Gastroesophageal sphincter (tissue), 4 donors: ENCODE results near the gene IDUA. TPM values are rescaled to one million over a fixed set of nuclear protein-coding genes. Genes with fewer than 3 reads are reported as not detected.
A peak's percentile ranks its signal among the peaks of the same experiment; 100 is the strongest.

Experiments
- ATAC-seq: fragments of 150-250 bp; one replicate; pipeline ENCODE4 v1.9.1; 2016; ENCODE audit warnings: mild to moderate bottlenecking, moderate library complexity
- H3K27ac ChIP-seq, 4 donors: fragments of 200-600 bp; sonication (generic) in 3 of 4; 1 replicate in 3 of 4; 2 replicates in 1 of 4; pipeline ENCODE4 v1.5.1; 2016 to 2019
- H3K27me3 ChIP-seq: fragments of 200-600 bp; sonication (generic); one replicate; pipeline ENCODE4 v1.5.1; 2019
- H3K36me3 ChIP-seq, 2 donors: fragments of 200-600 bp; sonication (generic); one replicate each; pipeline ENCODE4 v1.5.1; 2019; ENCODE audit warnings: control low read depth in 1 of 2
- H3K4me1 ChIP-seq, 3 donors: fragments of 200-600 bp; sonication (generic); 1 replicate in 2 of 3; 2 replicates in 1 of 3; pipeline ENCODE4 v1.5.1; 2016 to 2019; ENCODE audit warnings: control low read depth in 2 of 3
- H3K4me3 ChIP-seq, 2 donors: fragments of 200-600 bp; sonication (generic); one replicate each; pipeline ENCODE4 v1.5.1; 2019; ENCODE audit warnings: mild to moderate bottlenecking in 1 of 2, moderate library complexity in 1 of 2
- H3K9me3 ChIP-seq, 3 donors: fragments of 200-600 bp; sonication (generic); one replicate each; pipeline ENCODE4 v1.5.1; 2017 to 2019; ENCODE audit warnings: control low read depth in 2 of 3
- EP300 ChIP-seq: sonication (generic); formaldehyde crosslinking; IDR thresholded peaks from one replicate; pipeline ENCODE4 v1.6.1; 2017; ENCODE audit warnings: antibody characterized with exemption, mild to moderate bottlenecking
- POLR2A ChIP-seq, 2 donors: fragments of 450-650 bp; IDR thresholded peaks; one replicate each; pipeline ENCODE4 v1.6.1; 2017; ENCODE audit warnings: antibody characterized with exemption in 2 of 2, mild to moderate bottlenecking in 2 of 2, moderate library complexity in 1 of 2
- POLR2AphosphoS5 ChIP-seq: sonication (generic); formaldehyde crosslinking; IDR thresholded peaks from one replicate; pipeline ENCODE4 v1.6.1; 2017; ENCODE audit warnings: antibody characterized with exemption
- WGBS, 2 donors: methylation state at CpG; one replicate each; pipeline ENCODE4 v1.1.5; 2018; ENCODE audit warnings: low coverage in 1 of 2; 5-methylcytosine and 5-hydroxymethylcytosine counted together
- total RNA-seq, 4 donors: library from RNA; depleted of rRNA; stranded (reverse); fragments of >200 nt; gene quantifications; one replicate each; pipeline ENCODE4 v1.1.0, GENCODE V29; 2016
- TF ChIP-seq, protein P1 (sequence below), 4 experiments: fragments of 200-600 bp in 2 of 4; fragments of 450-650 bp in 2 of 4; sonication (generic) in 1 of 4; IDR thresholded peaks; one replicate each; pipeline ENCODE4 v1.5.1; 2017 to 2019; ENCODE audit warnings: antibody characterized with exemption in 4 of 4, mild to moderate bottlenecking in 2 of 4, moderate library complexity in 2 of 4

Gene IDUA
- total RNA-seq, 4 donors from 2014 or later: 4.6 to 15.1 (median 12.2) TPM

DNA sequence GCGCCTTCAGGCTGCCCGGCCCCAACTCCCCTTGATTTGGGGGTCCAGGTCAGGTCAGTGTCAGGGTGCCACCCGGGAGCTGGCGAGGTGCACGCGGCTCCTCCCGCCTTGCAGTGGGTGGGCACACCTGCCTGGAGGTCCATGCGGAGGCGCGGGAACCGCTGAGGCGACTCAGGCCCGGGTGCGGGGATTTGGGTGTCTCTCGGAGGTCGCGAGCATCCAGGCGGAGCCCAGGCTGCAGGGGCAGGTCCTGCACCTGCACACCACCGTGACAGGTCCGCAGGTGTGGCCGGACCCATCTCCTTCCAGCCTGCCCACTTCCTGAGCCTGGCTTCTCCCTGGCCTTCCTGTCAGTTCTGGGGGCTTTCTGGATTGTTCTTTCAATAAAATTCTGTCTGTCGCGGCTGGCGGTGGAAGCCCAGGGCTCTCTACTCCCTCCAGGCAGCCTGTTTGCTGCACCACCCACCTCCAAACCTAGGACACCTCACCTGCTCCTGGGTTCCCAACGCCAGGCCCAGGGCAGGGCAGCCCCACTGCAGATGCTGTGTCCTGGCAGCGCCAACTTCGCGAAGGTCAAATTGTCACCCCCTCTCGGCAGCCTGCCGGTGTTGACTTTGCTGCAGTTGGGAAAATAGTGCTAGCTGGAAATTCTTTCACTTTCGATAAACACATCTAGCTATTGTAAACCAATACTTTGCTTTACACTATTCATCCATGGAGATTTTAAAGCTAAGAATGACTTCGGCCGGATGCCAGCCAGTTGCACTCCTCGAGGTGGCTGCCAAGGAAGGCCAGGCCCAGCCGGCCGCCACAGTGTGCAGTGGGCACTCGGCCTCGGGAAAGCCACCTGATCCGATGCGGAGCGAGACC is 60.5 kb downstream of the IDUA start:
- H3K27ac ChIP-seq: peak overlapping the region in 2 of 4 donors; percentile 35 to 67
- H3K4me1 ChIP-seq: peaks cover 0 to 42% (median 19%) of the 10 kb centered on the region in 3 donors
- TF ChIP-seq, protein P1, sequence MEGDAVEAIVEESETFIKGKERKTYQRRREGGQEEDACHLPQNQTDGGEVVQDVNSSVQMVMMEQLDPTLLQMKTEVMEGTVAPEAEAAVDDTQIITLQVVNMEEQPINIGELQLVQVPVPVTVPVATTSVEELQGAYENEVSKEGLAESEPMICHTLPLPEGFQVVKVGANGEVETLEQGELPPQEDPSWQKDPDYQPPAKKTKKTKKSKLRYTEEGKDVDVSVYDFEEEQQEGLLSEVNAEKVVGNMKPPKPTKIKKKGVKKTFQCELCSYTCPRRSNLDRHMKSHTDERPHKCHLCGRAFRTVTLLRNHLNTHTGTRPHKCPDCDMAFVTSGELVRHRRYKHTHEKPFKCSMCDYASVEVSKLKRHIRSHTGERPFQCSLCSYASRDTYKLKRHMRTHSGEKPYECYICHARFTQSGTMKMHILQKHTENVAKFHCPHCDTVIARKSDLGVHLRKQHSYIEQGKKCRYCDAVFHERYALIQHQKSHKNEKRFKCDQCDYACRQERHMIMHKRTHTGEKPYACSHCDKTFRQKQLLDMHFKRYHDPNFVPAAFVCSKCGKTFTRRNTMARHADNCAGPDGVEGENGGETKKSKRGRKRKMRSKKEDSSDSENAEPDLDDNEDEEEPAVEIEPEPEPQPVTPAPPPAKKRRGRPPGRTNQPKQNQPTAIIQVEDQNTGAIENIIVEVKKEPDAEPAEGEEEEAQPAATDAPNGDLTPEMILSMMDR (IDR thresholded peaks at IDR 0.05): no peak
- TF ChIP-seq EP300: no peak
- no peak for TF ChIP-seq POLR2A (IDR thresholded peaks at IDR 0.05)
- no peak for TF ChIP-seq POLR2AphosphoS5
- no peaks in the 10 kb centered on the region for H3K36me3 ChIP-seq
- peaks cover 83% of the 10 kb centered on the region for H3K27me3 ChIP-seq
- peak overlapping the region in 1 of 2 donors; percentile 23 for H3K4me3 ChIP-seq
- ATAC-seq: no peak
- no peaks in the 10 kb centered on the region for H3K9me3 ChIP-seq
- WGBS, 2 donors: 58% methylated on average over 10 of the region's 41 CpGs; no CpG with 5 or more reads in 1 of the 2 donors

DNA sequence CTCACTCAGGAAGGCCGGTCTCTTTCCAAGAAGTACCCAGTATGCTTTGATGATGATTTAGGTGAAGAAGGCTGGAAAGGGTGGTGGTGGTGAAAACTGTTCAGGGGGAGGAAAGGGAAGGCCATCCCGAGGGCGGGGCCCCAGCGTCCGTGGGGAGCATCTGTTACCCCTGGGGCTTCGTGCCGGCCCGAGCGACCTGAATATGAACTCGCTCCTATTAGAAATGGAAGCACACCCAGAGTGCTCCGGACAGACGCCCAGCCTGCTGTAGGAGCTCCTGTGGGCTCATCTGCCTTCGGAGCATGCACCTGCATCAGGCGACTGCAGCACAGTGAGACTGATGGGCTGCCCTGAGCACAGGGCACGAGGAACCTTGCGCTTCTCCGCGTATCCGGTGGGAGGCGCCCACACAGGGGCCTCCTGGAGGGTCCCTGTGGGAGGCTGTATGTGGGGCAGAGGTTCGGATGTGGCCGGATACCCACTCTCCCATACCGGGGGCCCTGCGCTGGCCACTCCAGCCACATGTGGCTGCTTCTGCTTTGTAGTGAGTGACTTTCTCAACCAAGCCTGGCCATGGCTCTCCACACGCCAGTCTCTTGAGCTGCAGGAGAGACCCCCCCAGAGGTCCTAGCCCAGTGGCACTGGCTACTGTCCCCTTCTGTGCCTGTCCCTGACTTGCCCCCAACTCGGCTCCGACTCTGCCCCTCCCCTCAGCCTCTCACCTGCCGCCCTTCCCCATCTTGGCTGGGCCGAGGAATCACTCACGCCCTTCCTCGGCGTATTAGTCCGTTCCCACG is 61.3 kb downstream of the IDUA start:
- Histone ChIP-seq H3K4me1 (peaks cover 0 to 41% (median 17%) of the 10 kb centered on the region in 3 donors), H3K27ac (peak overlapping the region in 2 of 4 donors; percentile 35 to 67), H3K4me3 (no peak overlapping the region), H3K27me3 (peaks cover 83% of the 10 kb centered on the region), H3K9me3 (no peaks in the 10 kb centered on the region), H3K36me3 (no peaks in the 10 kb centered on the region)
- ATAC-seq: no peak
- no peak for TF ChIP-seq POLR2A (IDR thresholded peaks at IDR 0.05)
- TF ChIP-seq POLR2AphosphoS5: no peak
- TF ChIP-seq, protein P1 (IDR thresholded peaks at IDR 0.05): no peak
- TF ChIP-seq EP300: no peak
- WGBS, 2 donors: 67 to 92% methylated on average over 4 to 8 of the region's 34 CpGs

DNA sequence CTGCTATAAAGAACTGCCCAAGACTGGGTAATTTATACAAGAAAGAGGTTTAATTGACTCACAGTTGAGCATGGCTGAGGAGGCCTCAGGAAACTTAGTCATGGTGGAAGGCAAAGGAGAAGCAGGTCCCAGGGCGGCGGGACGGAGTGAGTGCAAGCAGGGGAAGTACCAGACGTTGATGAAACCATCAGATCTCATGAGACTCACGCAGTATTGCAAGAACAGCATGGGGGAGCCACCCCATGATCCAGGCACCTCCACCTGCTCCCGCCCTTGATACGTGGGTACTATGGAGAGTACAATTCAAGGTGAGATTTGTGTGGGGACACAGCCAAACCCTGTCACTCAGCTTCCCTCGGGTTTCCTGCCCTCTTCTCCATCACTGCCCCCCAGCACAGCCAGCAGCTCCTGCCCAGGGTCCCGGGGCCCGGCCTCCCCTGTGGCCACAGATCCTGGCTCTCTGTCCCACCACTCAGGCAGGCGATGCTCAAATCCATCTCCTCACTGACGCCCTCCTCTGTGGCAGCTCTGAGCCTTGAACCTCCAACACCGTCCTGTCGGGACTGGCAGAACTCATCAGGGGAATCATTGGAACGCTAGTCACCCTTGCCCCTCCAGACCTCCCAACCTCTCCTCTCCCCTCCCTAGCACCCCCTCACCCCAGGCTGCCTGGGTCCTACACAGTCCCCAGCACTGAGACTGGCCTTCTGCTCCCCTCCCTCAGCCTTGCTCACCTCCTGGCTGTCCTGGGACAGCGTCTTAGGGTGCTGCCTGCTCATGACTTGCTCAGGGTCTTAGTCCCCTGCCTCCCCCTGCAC is 62.1 kb downstream of the IDUA start:
- H3K27me3 ChIP-seq: peaks cover 83% of the 10 kb centered on the region
- no peak overlapping the region for H3K4me3 ChIP-seq
- H3K27ac ChIP-seq: no peak overlapping the region
- H3K36me3 ChIP-seq: no peaks in the 10 kb centered on the region
- ATAC-seq: no peak
- WGBS, 2 donors: 83 to 85% methylated on average over 7 to 13 of the region's 16 CpGs
- peaks cover 0 to 37% (median 10%) of the 10 kb centered on the region in 3 donors for H3K4me1 ChIP-seq
- TF ChIP-seq POLR2AphosphoS5: no peak
- TF ChIP-seq, protein P1 (IDR thresholded peaks at IDR 0.05): no peak
- H3K9me3 ChIP-seq: no peaks in the 10 kb centered on the region

DNA sequence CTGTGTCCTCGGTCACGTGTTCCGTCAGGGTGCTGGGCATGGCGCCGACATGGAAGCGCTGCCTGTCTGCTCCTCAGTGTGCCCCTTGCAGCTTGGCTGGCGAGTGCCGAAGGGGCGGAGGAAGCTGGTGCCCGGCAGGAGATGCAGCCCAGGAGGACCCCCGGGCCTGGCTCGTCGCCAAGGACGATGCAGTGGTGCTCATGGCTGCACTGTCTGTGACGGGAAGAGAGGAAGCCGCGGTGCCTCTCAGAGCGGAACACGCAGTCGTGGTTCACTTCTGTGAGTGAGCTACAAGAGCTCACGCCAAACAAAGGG is 62.7 kb downstream of the IDUA start:
- Histone ChIP-seq H3K27me3 (peaks cover 79% of the 10 kb centered on the region), H3K36me3 (no peaks in the 10 kb centered on the region), H3K4me1 (peaks cover 0 to 32% (median 6%) of the 10 kb centered on the region in 3 donors), H3K4me3 (no peak overlapping the region), H3K27ac (no peak overlapping the region), H3K9me3 (no peaks in the 10 kb centered on the region)
- TF ChIP-seq POLR2A (IDR thresholded peaks at IDR 0.05) (no peak), EP300 (no peak), POLR2AphosphoS5 (no peak)
- TF ChIP-seq, protein P1 (IDR thresholded peaks at IDR 0.05): no peak
- 71% methylated on average over 5 of the region's 21 CpGs; no CpG with 5 or more reads in 1 of the 2 donors for WGBS, 2 donors
- ATAC-seq: no peak
